Transverse colon (tissue), 4 donors: ENCODE data around the gene PTPN1. TPM values are rescaled to one million over a fixed set of nuclear protein-coding genes. Genes with fewer than 3 reads are reported as not detected.
"Not testable (repeated sequence)": the region's sequence is repeated elsewhere in the genome, so short reads cannot be mapped to it uniquely, and the experiment has no call there.

Source experiments
- DNase-seq: peaks from one replicate; pipeline ENCODE4 v3.0.0-alpha.2; 2019
- H3K27ac ChIP-seq, 4 donors: fragments of 200-600 bp; sonication (generic); 2 replicates each; pipeline ENCODE4 v1.5.1; 2016 to 2018; ENCODE audit warnings: inconsistent platforms in 4 of 4
- H3K27me3 ChIP-seq: fragments of 200-600 bp; sonication (generic); 2 replicates; pipeline ENCODE4 v1.5.1; 2017; ENCODE audit warnings: inconsistent platforms
- H3K36me3 ChIP-seq, 4 donors: fragments of 200-600 bp; sonication (generic); 2 replicates each; pipeline ENCODE4 v1.5.1; 2017 to 2019; ENCODE audit warnings: inconsistent platforms in 4 of 4
- H3K4me1 ChIP-seq, 4 donors: fragments of 200-600 bp; sonication (generic); 2 replicates each; pipeline ENCODE4 v1.5.1; 2017 to 2020; ENCODE audit warnings: inconsistent platforms in 4 of 4
- H3K4me3 ChIP-seq, 4 donors: fragments of 200-600 bp; sonication (generic); 1 replicate in 1 of 4; 2 replicates in 3 of 4; pipeline versions ENCODE4 v1.5.1 to v1.6.1; 2017 to 2019; ENCODE audit warnings: inconsistent platforms in 4 of 4
- H3K9me3 ChIP-seq, 2 donors: fragments of 200-600 bp; sonication (generic); 2 replicates each; pipeline ENCODE4 v1.5.1; 2017 to 2019; ENCODE audit warnings: inconsistent platforms in 2 of 2
- CTCF ChIP-seq, 5 experiments: fragments of 200-600 bp in 3 of 5; fragments of 450-650 bp in 2 of 5; sonication (generic) in 3 of 5; IDR thresholded peaks; 1 replicate in 2 of 5; 2 replicates in 3 of 5; pipeline ENCODE4 v1.5.1; 2016 to 2017; ENCODE audit warnings: antibody characterized with exemption in 5 of 5, inconsistent platforms in 3 of 5, mild to moderate bottlenecking in 2 of 5, moderate library complexity in 1 of 5
- EP300 ChIP-seq: sonication (generic); formaldehyde crosslinking; IDR thresholded peaks from one replicate; pipeline ENCODE4 v1.6.1; 2017; ENCODE audit warnings: antibody characterized with exemption, low read depth
- POLR2A ChIP-seq: fragments of 450-650 bp; IDR thresholded peaks from one replicate; pipeline ENCODE4 v1.6.1; 2016; ENCODE audit warnings: antibody characterized with exemption, mild to moderate bottlenecking, moderate library complexity
- POLR2AphosphoS5 ChIP-seq, 3 donors: sonication (generic); formaldehyde crosslinking; IDR thresholded peaks; one replicate each; pipeline ENCODE4 v1.6.1; 2016; ENCODE audit warnings: antibody characterized with exemption in 3 of 3
- WGBS, 2 donors: methylation state at CpG; one replicate each; pipeline ENCODE4 v1.1.5; 2018; ENCODE audit warnings: low coverage in 1 of 2; 5-methylcytosine and 5-hydroxymethylcytosine counted together
- in situ Hi-C, 4 donors: fragments of 200-750 bp; cut with MboI; loops; one replicate each; pipeline versions ENCODE4 v1.15.0 to v1.15.1; 2017; ENCODE audit warnings: low sequenced_read_pairs in 3 of 4, low pct_ligation_motif_present in 1 of 4, low pct_unique_long_range_greater_than_20kb in 1 of 4
- intact Hi-C: fragments of 100-400 bp; cut with DNase I; formaldehyde crosslinking; loops from one replicate; pipeline ENCODE4 v1.15.1; 2023; ENCODE audit warnings: low total_unique reads
- total RNA-seq, 4 donors: library from RNA; depleted of rRNA; stranded (reverse); fragments of >200 nt; gene quantifications; one replicate each; pipeline ENCODE4 v1.1.0, GENCODE V29; 2016

Gene PTPN1
- total RNA-seq, 4 donors from 2014 or later, result 19.3 to 34.8 (median 28.8) TPM

- Histone ChIP-seq H3K9me3 (no peaks in the 10 kb centered on the region), H3K36me3 (no peaks in the 10 kb centered on the region), H3K4me1 (no peaks in the 10 kb centered on the region), H3K4me3 (no peak overlapping the region), H3K27me3 (no peaks in the 10 kb centered on the region), H3K27ac (no peak overlapping the region)
- in situ Hi-C loops, result no loop called here
- intact Hi-C loops, result no loop called here
- DNase-seq, result no peak
- WGBS, 2 donors, result 93% methylated on average over 1 of the region's 1 CpG; no CpG with 5 or more reads in 1 of the 2 donors
- no peak for TF ChIP-seq POLR2A
- no peak for TF ChIP-seq EP300
- TF ChIP-seq CTCF (IDR thresholded peaks at IDR 0.05), result no peak
- no peak for TF ChIP-seq POLR2AphosphoS5 (IDR thresholded peaks at IDR 0.05)
Measured at GRCh38 chr20:50618537-50618936, 108.4 kb downstream of the PTPN1 start.

GRCh38 chr20:50620459-50620858 lies 110.3 kb downstream of the PTPN1 start:
- DNase-seq, H3K4me1 ChIP-seq, H3K9me3 ChIP-seq, in situ Hi-C loops, H3K4me3 ChIP-seq, H3K27me3 ChIP-seq, H3K27ac ChIP-seq, H3K36me3 ChIP-seq: not testable (repeated sequence)
- intact Hi-C loops, result loop anchor here (10.0 kb wide), 1 partner anchor 84 kb away; no protein-coding TSS in a partner anchor
- WGBS, 2 donors, result 92 to 96% methylated on average over 5 to 9 of the region's 9 CpGs

- Histone ChIP-seq H3K9me3 (no peaks in the 10 kb centered on the region), H3K27me3 (no peaks in the 10 kb centered on the region), H3K4me1 (no peaks in the 10 kb centered on the region), H3K4me3 (no peak overlapping the region), H3K36me3 (no peaks in the 10 kb centered on the region), H3K27ac (no peak overlapping the region)
- WGBS, 2 donors, result 63 to 95% methylated on average over 3 to 4 of the region's 4 CpGs
- in situ Hi-C loops, result no loop called here
- intact Hi-C loops, result loop anchor here (10.0 kb wide), 1 partner anchor 84 kb away; no protein-coding TSS in a partner anchor
- no peak for DNase-seq
- TF ChIP-seq POLR2AphosphoS5 (IDR thresholded peaks at IDR 0.05) (no peak), CTCF (IDR thresholded peaks at IDR 0.05) (no peak), EP300 (no peak), POLR2A (no peak)
Measured at GRCh38 chr20:50621068-50621665, 111.0 kb downstream of the PTPN1 start.

- H3K4me3 ChIP-seq, result no peak overlapping the region
- no peak for DNase-seq
- no peaks in the 10 kb centered on the region for H3K36me3 ChIP-seq
- in situ Hi-C loops, result no loop called here
- no peaks in the 10 kb centered on the region for H3K27me3 ChIP-seq
- 49 to 62% methylated on average over 2 to 12 of the region's 18 CpGs for WGBS, 2 donors
- no peaks in the 10 kb centered on the region for H3K4me1 ChIP-seq
- intact Hi-C loops, result loop anchor here (5.0 to 10.0 kb wide), 2 partner anchors 80 to 123 kb away; no protein-coding TSS in a partner anchor
- H3K9me3 ChIP-seq, result no peaks in the 10 kb centered on the region
- H3K27ac ChIP-seq, result no peak overlapping the region
- no peak for TF ChIP-seq EP300
- TF ChIP-seq CTCF (IDR thresholded peaks at IDR 0.05), result no peak
- TF ChIP-seq POLR2AphosphoS5 (IDR thresholded peaks at IDR 0.05), result no peak
- TF ChIP-seq POLR2A, result no peak
Measured at GRCh38 chr20:50624351-50625016, 114.3 kb downstream of the PTPN1 start.
